Activated CD4-positive, alpha-beta T cell treated with anti-CD3 and anti-CD28 coated beads for 36 hours (primary cell): ENCODE data around the gene NKX2-2. TPM values are rescaled to one million over a fixed set of nuclear protein-coding genes. Genes with fewer than 3 reads are reported as not detected.

Source experiments
- ATAC-seq: fragments of 200-7000 bp; cut with Tn5 transposase; one replicate; pipeline ENCODE4 v1.10.0; 2021; ENCODE audit warnings: mild to moderate bottlenecking, moderate library complexity
- CTCF ChIA-PET: fragments of 350-600 bp; sonication (Branson Sonifier 250); formaldehyde crosslinking; loops from one replicate; lab custom pipeline; 2021; ENCODE audit warnings: antibody characterized with exemption; lab: Charles Lee
- POLR2A ChIA-PET: fragments of 350-600 bp; sonication (Branson Sonifier 250); formaldehyde crosslinking; loops from one replicate; lab custom pipeline; 2021; ENCODE audit warnings: antibody characterized with exemption, inconsistent platforms; lab: Charles Lee
- DNase-seq: peaks from one replicate; pipeline ENCODE4 v3.0.0-alpha.2; 2020
- H3K27ac Mint-ChIP-seq: one replicate; pipeline ENCODE4 v1.8.0; 2021; ENCODE audit warnings: mixed read lengths
- H3K27me3 Mint-ChIP-seq: one replicate; pipeline ENCODE4 v1.8.0; 2021; ENCODE audit warnings: mixed read lengths
- H3K36me3 Mint-ChIP-seq: one replicate; pipeline ENCODE4 v1.8.0; 2021; ENCODE audit warnings: low read depth, mixed read lengths
- H3K4me1 Mint-ChIP-seq: one replicate; pipeline ENCODE4 v1.8.0; 2021; ENCODE audit warnings: mixed read lengths
- H3K4me3 Mint-ChIP-seq: one replicate; pipeline ENCODE4 v1.8.0; 2021; ENCODE audit warnings: mild to moderate bottlenecking, moderate library complexity, mixed read lengths
- H3K9me3 Mint-ChIP-seq: one replicate; pipeline ENCODE4 v1.8.0; 2021; ENCODE audit warnings: low read depth, mixed read lengths
- intact Hi-C, 2 experiments: fragments of 100-400 bp; cut with DNase I in 1 of 2; cut with micrococcal nuclease in 1 of 2; formaldehyde crosslinking; loops; one replicate each; pipeline versions ENCODE4 v1.14.2 to v1.15.1; 2022 to 2024; cut with DNase I, micrococcal nuclease
- total RNA-seq, 2 experiments: library from RNA; stranded (reverse); gene quantifications; one replicate each; pipeline ENCODE4 v1.2.3, GENCODE V29; 2021

Gene NKX2-2
- total RNA-seq, 2 experiments from 2014 or later, result not detected

GRCh38 chr20:21521596-21522480 lies 8.0 kb upstream of the NKX2-2 start:
- intact Hi-C loops, result loop anchor here (2.0 to 5.0 kb wide), 3 partner anchors 15 to 1060 kb away; partner anchors contain the start of genes FOXA2 (in 1 of the 2) and PAX1 (in 1 of the 2)
- Mint-ChIP-seq H3K27ac (no peak overlapping the region), H3K9me3 (no peaks in the 10 kb centered on the region), H3K36me3 (no peaks in the 10 kb centered on the region), H3K27me3 (peaks cover 84% of the 10 kb centered on the region), H3K4me3 (no peak overlapping the region), H3K4me1 (peaks cover 18% of the 10 kb centered on the region)
- DNase-seq, result no peak
- POLR2A ChIA-PET, result interaction anchor here (0.9 kb wide), 1 partner anchor 12 kb away, joined by 3 read pairs; no protein-coding TSS in a partner anchor
- CTCF ChIA-PET, result interaction anchor here (0.6 to 6.2 kb wide), 5 partner anchors 8 to 94 kb away, joined by 3 to 38 read pairs (median 4); no protein-coding TSS in a partner anchor
- no peak for ATAC-seq

GRCh38 chr20:21520702-21521595 lies 7.1 kb upstream of the NKX2-2 start:
- Mint-ChIP-seq H3K4me1 (peaks cover 26% of the 10 kb centered on the region), H3K36me3 (no peaks in the 10 kb centered on the region), H3K27ac (no peak overlapping the region), H3K9me3 (no peaks in the 10 kb centered on the region), H3K27me3 (peaks cover 86% of the 10 kb centered on the region), H3K4me3 (no peak overlapping the region)
- intact Hi-C loops, result loop anchor here (2.0 to 5.0 kb wide), 2 partner anchors 14 to 1061 kb away; partner anchors contain the start of gene FOXA2 (in 1 of the 2)
- DNase-seq (peak; percentile 23), ATAC-seq (no peak)
- CTCF ChIA-PET, result interaction anchor here (0.6 to 6.2 kb wide), 5 partner anchors 9 to 285 kb away, joined by 3 to 38 read pairs (median 10); no protein-coding TSS in a partner anchor
- POLR2A ChIA-PET, result interaction anchor here (0.9 kb wide), 1 partner anchor 11 kb away, joined by 3 read pairs; no protein-coding TSS in a partner anchor

DNA sequence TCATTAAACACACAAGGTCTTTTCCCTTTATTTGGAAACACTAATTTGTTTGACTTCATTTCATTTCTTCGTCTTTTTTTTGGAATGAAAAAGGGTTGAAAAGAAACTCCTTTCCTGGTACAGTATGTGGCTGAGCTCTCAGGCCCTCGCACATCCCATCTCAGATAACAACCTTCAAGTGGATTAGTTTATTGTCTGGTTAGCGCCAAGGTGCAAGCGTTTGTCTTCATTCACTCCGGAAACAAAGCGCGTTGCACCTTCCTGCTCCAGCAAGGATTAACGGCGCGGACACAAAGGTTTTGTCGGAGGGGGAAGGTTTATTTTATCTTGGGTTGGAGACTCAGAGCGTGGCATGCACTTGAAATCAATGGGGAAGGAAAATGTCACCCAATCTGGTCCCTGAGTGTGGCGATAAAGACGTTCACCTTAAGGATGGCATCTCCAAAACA lies 5.3 kb upstream of the NKX2-2 start:
- POLR2A ChIA-PET, result no interaction called here
- intact Hi-C loops, result loop anchor here (2.0 to 10.0 kb wide), 4 partner anchors 184 to 1154 kb away; partner anchors contain the start of gene INSM1 (in 1 of the 2)
- no peak for ATAC-seq

GRCh38 chr20:21518292-21518991 lies 4.6 kb upstream of the NKX2-2 start:
- DNase-seq, result no peak
- Mint-ChIP-seq H3K9me3 (no peaks in the 10 kb centered on the region), H3K36me3 (no peaks in the 10 kb centered on the region), H3K27ac (no peak overlapping the region), H3K27me3 (peaks cover 75% of the 10 kb centered on the region), H3K4me3 (no peak overlapping the region), H3K4me1 (peaks cover 36% of the 10 kb centered on the region)
- intact Hi-C loops, result loop anchor here (1.0 to 10.0 kb wide), 5 partner anchors 123 to 1154 kb away; partner anchors contain the start of gene INSM1 (in 1 of the 2)
- ChIA-PET POLR2A (no interaction called here), CTCF (interaction anchor here (0.7 to 6.2 kb wide), 6 partner anchors 10 to 617 kb away, joined by 3 to 38 read pairs (median 6); no protein-coding TSS in a partner anchor)
- ATAC-seq, result no peak

More for the DNA sequence above, 5.3 kb upstream of the NKX2-2 start:
- Mint-ChIP-seq H3K36me3 (no peaks in the 10 kb centered on the region), H3K27ac (no peak overlapping the region), H3K4me3 (no peak overlapping the region), H3K4me1 (peaks cover 32% of the 10 kb centered on the region), H3K27me3 (peaks cover 78% of the 10 kb centered on the region), H3K9me3 (no peaks in the 10 kb centered on the region)
- no peak for DNase-seq
- CTCF ChIA-PET, result interaction anchor here (0.7 to 6.2 kb wide), 6 partner anchors 9 to 618 kb away, joined by 3 to 38 read pairs (median 7); no protein-coding TSS in a partner anchor

GRCh38 chr20:21517566-21518277 lies 3.9 kb upstream of the NKX2-2 start:
- peaks cover 41% of the 10 kb centered on the region for H3K4me1 Mint-ChIP-seq
- ChIA-PET CTCF (interaction anchor here (1.0 to 6.2 kb wide), 6 partner anchors 11 to 616 kb away, joined by 3 to 38 read pairs (median 6); no protein-coding TSS in a partner anchor), POLR2A (no interaction called here)
- no peaks in the 10 kb centered on the region for H3K36me3 Mint-ChIP-seq
- no peak overlapping the region for H3K27ac Mint-ChIP-seq
- ATAC-seq (no peak), DNase-seq (no peak)
- intact Hi-C loops, result loop anchor here (1.0 to 10.0 kb wide), 5 partner anchors 122 to 1153 kb away; partner anchors contain the start of gene INSM1 (in 1 of the 2)
- H3K4me3 Mint-ChIP-seq, result no peak overlapping the region
- H3K27me3 Mint-ChIP-seq, result peaks cover 70% of the 10 kb centered on the region
- H3K9me3 Mint-ChIP-seq, result no peaks in the 10 kb centered on the region

GRCh38 chr20:21516861-21517565 lies 3.1 kb upstream of the NKX2-2 start:
- Mint-ChIP-seq H3K9me3 (no peaks in the 10 kb centered on the region), H3K27ac (no peak overlapping the region), H3K4me1 (peaks cover 45% of the 10 kb centered on the region), H3K4me3 (no peak overlapping the region), H3K36me3 (no peaks in the 10 kb centered on the region), H3K27me3 (peaks cover 74% of the 10 kb centered on the region)
- DNase-seq (no peak), ATAC-seq (no peak)
- CTCF ChIA-PET, result interaction anchor here (1.0 to 6.2 kb wide), 5 partner anchors 10 to 281 kb away, joined by 3 to 38 read pairs (median 4); no protein-coding TSS in a partner anchor
- intact Hi-C loops, result loop anchor here (5.0 to 10.0 kb wide), 3 partner anchors 1050 to 1152 kb away; partner anchors contain the start of gene INSM1 (in 1 of the 2)
- POLR2A ChIA-PET, result no interaction called here

DNA sequence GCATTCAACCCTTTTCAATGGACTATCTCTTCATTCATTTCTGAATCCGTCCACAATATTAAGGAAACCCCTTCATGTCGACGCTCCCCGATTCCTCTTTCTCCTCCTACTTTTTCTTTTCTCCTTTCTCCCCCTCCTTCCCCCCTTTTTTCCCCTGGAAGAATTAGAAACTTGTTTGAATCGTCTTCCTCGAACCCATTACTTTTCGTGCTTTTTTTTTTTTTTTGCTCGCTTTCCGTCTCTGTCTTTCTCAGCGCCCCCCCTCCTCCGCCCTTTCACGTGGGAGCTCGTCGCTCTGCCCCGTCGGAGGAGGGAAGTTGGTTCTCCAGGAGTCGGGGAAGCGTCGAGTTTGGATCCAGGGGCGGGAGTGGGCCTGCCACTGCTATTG lies 2.3 kb upstream of the NKX2-2 start:
- DNase-seq, result no peak
- intact Hi-C loops, result loop anchor here (5.0 to 10.0 kb wide), 3 partner anchors 1051 to 1151 kb away; partner anchors contain the start of gene INSM1 (in 1 of the 2)
- H3K36me3 Mint-ChIP-seq, result no peaks in the 10 kb centered on the region
- ChIA-PET CTCF (interaction anchor here (0.7 to 1.8 kb wide), 3 partner anchors 123 to 280 kb away, joined by 3 to 4 read pairs (median 3); no protein-coding TSS in a partner anchor), POLR2A (no interaction called here)
- H3K27me3 Mint-ChIP-seq, result peaks cover 77% of the 10 kb centered on the region
- ATAC-seq, result no peak
- no peak overlapping the region for H3K4me3 Mint-ChIP-seq
- no peak overlapping the region for H3K27ac Mint-ChIP-seq
- H3K9me3 Mint-ChIP-seq, result no peaks in the 10 kb centered on the region
- H3K4me1 Mint-ChIP-seq, result peaks cover 50% of the 10 kb centered on the region

DNA sequence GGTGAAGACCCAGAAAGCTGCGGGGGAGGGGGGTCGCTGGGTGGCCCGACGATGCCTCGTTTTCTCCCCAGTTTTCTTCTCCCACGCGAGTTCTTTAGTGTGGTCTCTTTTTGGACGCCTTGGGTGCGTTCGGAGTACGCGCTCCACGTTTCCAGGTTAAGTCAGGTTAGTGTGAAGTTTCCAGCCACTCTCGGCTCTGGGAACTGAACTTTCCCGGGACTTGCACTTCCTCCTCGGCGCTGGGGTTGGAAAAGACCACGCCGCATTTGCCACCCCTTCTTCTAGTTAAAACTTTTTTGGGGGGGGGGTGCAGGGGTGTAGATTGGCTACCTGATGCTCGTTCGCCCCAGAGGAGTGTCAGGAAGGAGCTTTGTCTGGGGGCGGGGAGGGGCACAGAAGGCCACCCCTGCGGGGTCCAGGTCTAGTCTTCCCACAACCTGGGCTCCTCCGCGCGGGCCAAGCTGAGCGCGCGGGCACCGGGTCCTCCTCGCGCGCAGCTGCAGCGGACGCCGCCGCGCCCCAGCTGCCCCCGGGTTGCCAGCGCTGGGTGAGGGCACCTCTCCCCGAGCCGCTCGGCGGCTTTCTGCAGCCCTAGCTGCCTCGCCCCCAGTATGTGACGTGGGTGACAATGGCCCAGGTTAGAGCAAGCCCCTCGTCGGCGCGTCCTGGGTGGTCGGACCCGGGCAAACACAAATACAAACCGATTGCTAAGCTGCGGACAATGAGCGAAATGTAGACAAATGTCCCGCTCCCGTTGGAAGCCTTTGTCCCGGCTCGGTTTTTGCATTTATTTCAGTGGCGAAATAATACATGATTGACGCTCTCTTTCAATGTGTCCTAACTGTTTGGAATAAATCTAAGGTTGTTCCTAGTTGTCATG lies 1.7 kb upstream of the NKX2-2 start:
- no peaks in the 10 kb centered on the region for H3K9me3 Mint-ChIP-seq
- peaks cover 74% of the 10 kb centered on the region for H3K27me3 Mint-ChIP-seq
- ATAC-seq (no peak), DNase-seq (peak; percentile 18)
- H3K27ac Mint-ChIP-seq, result no peak overlapping the region
- intact Hi-C loops, result loop anchor here (5.0 to 10.0 kb wide), 3 partner anchors 1052 to 1151 kb away; partner anchors contain the start of gene INSM1 (in 1 of the 2)
- no peak overlapping the region for H3K4me3 Mint-ChIP-seq
- peaks cover 46% of the 10 kb centered on the region for H3K4me1 Mint-ChIP-seq
- ChIA-PET CTCF (interaction anchor here (0.7 to 1.0 kb wide), 2 partner anchors 10 to 280 kb away, joined by 3 to 5 read pairs; no protein-coding TSS in a partner anchor), POLR2A (no interaction called here)
- H3K36me3 Mint-ChIP-seq, result no peaks in the 10 kb centered on the region
